ENCODE data around the gene SMARCD1. TPM values are rescaled to one million over a fixed set of nuclear protein-coding genes. Genes with fewer than 3 reads are reported as not detected.

The SMARCD1 gene
- total and polyA plus RNA-seq, 2 experiments from 2014 or later: 124 to 287 TPM

DNA sequence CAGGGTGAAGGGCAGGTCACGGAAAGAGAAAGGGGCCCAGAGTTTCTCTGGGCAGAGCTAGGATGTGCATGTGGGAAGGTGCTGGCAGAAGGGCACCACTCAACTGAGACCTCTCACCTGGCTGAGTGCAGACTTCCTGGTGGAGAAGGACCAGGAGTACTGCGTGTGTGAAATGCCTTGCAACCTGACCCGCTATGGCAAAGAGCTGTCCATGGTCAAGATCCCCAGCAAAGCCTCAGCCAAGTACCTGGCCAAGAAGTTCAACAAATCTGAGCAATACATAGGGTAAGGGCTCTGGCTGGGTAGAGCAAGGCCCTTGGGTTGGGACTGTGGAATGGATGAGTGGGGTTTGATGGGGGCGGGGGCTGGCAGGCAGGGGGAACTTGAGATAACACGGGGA is 5.4 kb upstream of the SMARCD1 start:
- peaks cover 20% of the 10 kb centered on the region for H3K4me1 Mint-ChIP-seq
- ATAC-seq (no peak), DNase-seq (ENCODE audit: low spot score) (no peak)
- Histone ChIP-seq H4K20me1 (replicated peaks; ENCODE audit: insufficient read depth) (no peaks in the 10 kb centered on the region), H3K27me3 (ENCODE audit: insufficient read depth) (peaks cover 28% of the 10 kb centered on the region), H3K36me3 (ENCODE audit: insufficient read depth) (no peaks in the 10 kb centered on the region), H3K4me3 (no peak overlapping the region), H3K4me2 (no peak overlapping the region), H3K79me2 (replicated peaks; ENCODE audit: insufficient read depth) (0 out of 2 replicates have a peak, but pooled peaks cover 8% of the 10 kb centered on the region), H2AFZ (no peak overlapping the region), H3K9me2 (ENCODE audit: insufficient read depth) (no peaks in the 10 kb centered on the region), H3F3A (replicated peaks; ENCODE audit: low read depth) (0 out of 2 replicates have a peak, but pooled peaks cover 3% of the 10 kb centered on the region), H3K27ac (ENCODE audit: low read depth) (no peak overlapping the region), H3K4me1 (ENCODE audit: insufficient read depth) (peaks cover 5% of the 10 kb centered on the region)
- H3K9me3 Mint-ChIP-seq: no peaks in the 10 kb centered on the region; the same call in 2 of the 3 replicates
- no peaks in the 10 kb centered on the region for H3K36me3 Mint-ChIP-seq (ENCODE audit: low read depth)
- no peak overlapping the region; the same call in 2 of the 3 replicates for H3K4me3 Mint-ChIP-seq
- H3K27ac Mint-ChIP-seq: no peak overlapping the region
- H3K27me3 Mint-ChIP-seq (ENCODE audit: insufficient read depth, low read depth, poor library complexity): peaks cover 11% of the 10 kb centered on the region
- TF ChIP-seq ZNF331 (CRISPR knock-in tag; IDR thresholded peaks at IDR 0.05; ENCODE audit: low read depth) (no peak), CREB1 (CRISPR knock-in tag; IDR thresholded peaks at IDR 0.05; ENCODE audit: low read depth) (no peak), NANOG (IDR thresholded peaks at IDR 0.05; ENCODE audit: borderline replicate concordance) (no peak), STAT1 (IDR thresholded peaks at IDR 0.05; ENCODE audit: unreplicated experiment) (no peak), EZH2 (IDR thresholded peaks at IDR 0.05; ENCODE audit: low read depth, unreplicated experiment) (no peak)
- TF ChIP-seq, protein P1, sequence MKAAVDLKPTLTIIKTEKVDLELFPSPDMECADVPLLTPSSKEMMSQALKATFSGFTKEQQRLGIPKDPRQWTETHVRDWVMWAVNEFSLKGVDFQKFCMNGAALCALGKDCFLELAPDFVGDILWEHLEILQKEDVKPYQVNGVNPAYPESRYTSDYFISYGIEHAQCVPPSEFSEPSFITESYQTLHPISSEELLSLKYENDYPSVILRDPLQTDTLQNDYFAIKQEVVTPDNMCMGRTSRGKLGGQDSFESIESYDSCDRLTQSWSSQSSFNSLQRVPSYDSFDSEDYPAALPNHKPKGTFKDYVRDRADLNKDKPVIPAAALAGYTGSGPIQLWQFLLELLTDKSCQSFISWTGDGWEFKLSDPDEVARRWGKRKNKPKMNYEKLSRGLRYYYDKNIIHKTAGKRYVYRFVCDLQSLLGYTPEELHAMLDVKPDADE (IDR thresholded peaks at IDR 0.05): no peak
- TF ChIP-seq, protein P2, sequence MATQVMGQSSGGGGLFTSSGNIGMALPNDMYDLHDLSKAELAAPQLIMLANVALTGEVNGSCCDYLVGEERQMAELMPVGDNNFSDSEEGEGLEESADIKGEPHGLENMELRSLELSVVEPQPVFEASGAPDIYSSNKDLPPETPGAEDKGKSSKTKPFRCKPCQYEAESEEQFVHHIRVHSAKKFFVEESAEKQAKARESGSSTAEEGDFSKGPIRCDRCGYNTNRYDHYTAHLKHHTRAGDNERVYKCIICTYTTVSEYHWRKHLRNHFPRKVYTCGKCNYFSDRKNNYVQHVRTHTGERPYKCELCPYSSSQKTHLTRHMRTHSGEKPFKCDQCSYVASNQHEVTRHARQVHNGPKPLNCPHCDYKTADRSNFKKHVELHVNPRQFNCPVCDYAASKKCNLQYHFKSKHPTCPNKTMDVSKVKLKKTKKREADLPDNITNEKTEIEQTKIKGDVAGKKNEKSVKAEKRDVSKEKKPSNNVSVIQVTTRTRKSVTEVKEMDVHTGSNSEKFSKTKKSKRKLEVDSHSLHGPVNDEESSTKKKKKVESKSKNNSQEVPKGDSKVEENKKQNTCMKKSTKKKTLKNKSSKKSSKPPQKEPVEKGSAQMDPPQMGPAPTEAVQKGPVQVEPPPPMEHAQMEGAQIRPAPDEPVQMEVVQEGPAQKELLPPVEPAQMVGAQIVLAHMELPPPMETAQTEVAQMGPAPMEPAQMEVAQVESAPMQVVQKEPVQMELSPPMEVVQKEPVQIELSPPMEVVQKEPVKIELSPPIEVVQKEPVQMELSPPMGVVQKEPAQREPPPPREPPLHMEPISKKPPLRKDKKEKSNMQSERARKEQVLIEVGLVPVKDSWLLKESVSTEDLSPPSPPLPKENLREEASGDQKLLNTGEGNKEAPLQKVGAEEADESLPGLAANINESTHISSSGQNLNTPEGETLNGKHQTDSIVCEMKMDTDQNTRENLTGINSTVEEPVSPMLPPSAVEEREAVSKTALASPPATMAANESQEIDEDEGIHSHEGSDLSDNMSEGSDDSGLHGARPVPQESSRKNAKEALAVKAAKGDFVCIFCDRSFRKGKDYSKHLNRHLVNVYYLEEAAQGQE (IDR thresholded peaks at IDR 0.05; ENCODE audit: unreplicated experiment): peak; percentile 63

DNA sequence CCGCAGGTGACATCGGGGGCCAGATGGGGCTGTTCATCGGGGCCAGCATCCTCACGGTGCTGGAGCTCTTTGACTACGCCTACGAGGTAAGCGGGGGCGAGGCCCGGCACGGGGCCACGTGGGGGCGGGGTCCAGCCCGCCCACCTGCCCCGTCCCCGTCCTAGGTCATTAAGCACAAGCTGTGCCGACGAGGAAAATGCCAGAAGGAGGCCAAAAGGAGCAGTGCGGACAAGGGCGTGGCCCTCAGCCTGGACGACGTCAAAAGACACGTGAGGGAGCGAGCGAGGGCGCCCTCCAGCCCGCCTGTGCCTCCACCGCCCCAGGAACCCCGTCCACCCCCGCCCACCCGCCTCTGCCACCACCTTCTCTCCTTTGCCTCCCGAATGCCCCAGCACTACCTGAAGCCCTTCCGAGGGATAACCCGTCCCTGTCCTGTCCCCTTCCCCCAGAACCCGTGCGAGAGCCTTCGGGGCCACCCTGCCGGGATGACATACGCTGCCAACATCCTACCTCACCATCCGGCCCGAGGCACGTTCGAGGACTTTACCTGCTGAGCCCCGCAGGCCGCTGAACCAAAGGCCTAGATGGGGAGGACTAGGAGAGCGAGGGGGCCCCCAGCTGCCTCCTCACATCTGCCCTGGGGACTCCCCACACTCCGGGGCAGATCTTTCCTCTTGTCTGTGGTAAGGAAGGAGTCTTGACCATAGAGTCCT is 3.9 kb upstream of the SMARCD1 start:
- Histone ChIP-seq H3K4me3 (peak overlapping the region; percentile 51), H3K27ac (ENCODE audit: low read depth) (no peak overlapping the region), H2AFZ (peak overlapping the region; percentile 84; the same call in 1 of the 2 replicates), H3K4me2 (peak overlapping the region; percentile 74), H3K9me2 (ENCODE audit: insufficient read depth) (no peaks in the 10 kb centered on the region), H3K36me3 (ENCODE audit: insufficient read depth) (no peaks in the 10 kb centered on the region), H4K20me1 (replicated peaks; ENCODE audit: insufficient read depth) (peaks cover 4% of the 10 kb centered on the region; the same call in 1 of the 2 replicates), H3K4me1 (ENCODE audit: insufficient read depth) (peaks cover 5% of the 10 kb centered on the region), H3K79me2 (replicated peaks; ENCODE audit: insufficient read depth) (peaks cover 14% of the 10 kb centered on the region), H3K27me3 (ENCODE audit: insufficient read depth) (peaks cover 28% of the 10 kb centered on the region), H3F3A (replicated peaks; ENCODE audit: low read depth) (0 out of 2 replicates have a peak, but pooled peaks cover 8% of the 10 kb centered on the region)
- TF ChIP-seq JUNB (IDR thresholded peaks at IDR 0.05; ENCODE audit: unreplicated experiment) (no peak), CREB1 (CRISPR knock-in tag; IDR thresholded peaks at IDR 0.05; ENCODE audit: low read depth) (0 out of 2 replicates have a peak, but pooled peaks have one; percentile 44)
- Mint-ChIP-seq H3K4me1 (peaks cover 23% of the 10 kb centered on the region), H3K27me3 (ENCODE audit: insufficient read depth, low read depth, poor library complexity) (peaks cover 10% of the 10 kb centered on the region), H3K9me3 (no peaks in the 10 kb centered on the region; the same call in 2 of the 3 replicates), H3K27ac (no peak overlapping the region), H3K4me3 (no peak overlapping the region; the same call in 2 of the 3 replicates), H3K36me3 (ENCODE audit: low read depth) (peaks cover 8% of the 10 kb centered on the region; the same call in 2 of the 3 replicates)
- peak; percentile 7 for ATAC-seq
- DNase-seq (ENCODE audit: low spot score): peak; percentile 75
